ENCODE results near the gene YPEL1.

- TF ChIP-seq CTCF (IDR thresholded peaks at IDR 0.05) = no peak
- no peak for TF ChIP-seq POLR2A (IDR thresholded peaks at IDR 0.05)
Measured at GRCh38 chr22:21650280-21650679, 85.3 kb downstream of the YPEL1 start.

Measured in esophagus squamous epithelium (tissue), 4 donors.